ENCODE measurements around the gene DHTKD1.

The DHTKD1 gene, protein sequence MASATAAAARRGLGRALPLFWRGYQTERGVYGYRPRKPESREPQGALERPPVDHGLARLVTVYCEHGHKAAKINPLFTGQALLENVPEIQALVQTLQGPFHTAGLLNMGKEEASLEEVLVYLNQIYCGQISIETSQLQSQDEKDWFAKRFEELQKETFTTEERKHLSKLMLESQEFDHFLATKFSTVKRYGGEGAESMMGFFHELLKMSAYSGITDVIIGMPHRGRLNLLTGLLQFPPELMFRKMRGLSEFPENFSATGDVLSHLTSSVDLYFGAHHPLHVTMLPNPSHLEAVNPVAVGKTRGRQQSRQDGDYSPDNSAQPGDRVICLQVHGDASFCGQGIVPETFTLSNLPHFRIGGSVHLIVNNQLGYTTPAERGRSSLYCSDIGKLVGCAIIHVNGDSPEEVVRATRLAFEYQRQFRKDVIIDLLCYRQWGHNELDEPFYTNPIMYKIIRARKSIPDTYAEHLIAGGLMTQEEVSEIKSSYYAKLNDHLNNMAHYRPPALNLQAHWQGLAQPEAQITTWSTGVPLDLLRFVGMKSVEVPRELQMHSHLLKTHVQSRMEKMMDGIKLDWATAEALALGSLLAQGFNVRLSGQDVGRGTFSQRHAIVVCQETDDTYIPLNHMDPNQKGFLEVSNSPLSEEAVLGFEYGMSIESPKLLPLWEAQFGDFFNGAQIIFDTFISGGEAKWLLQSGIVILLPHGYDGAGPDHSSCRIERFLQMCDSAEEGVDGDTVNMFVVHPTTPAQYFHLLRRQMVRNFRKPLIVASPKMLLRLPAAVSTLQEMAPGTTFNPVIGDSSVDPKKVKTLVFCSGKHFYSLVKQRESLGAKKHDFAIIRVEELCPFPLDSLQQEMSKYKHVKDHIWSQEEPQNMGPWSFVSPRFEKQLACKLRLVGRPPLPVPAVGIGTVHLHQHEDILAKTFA

DNA sequence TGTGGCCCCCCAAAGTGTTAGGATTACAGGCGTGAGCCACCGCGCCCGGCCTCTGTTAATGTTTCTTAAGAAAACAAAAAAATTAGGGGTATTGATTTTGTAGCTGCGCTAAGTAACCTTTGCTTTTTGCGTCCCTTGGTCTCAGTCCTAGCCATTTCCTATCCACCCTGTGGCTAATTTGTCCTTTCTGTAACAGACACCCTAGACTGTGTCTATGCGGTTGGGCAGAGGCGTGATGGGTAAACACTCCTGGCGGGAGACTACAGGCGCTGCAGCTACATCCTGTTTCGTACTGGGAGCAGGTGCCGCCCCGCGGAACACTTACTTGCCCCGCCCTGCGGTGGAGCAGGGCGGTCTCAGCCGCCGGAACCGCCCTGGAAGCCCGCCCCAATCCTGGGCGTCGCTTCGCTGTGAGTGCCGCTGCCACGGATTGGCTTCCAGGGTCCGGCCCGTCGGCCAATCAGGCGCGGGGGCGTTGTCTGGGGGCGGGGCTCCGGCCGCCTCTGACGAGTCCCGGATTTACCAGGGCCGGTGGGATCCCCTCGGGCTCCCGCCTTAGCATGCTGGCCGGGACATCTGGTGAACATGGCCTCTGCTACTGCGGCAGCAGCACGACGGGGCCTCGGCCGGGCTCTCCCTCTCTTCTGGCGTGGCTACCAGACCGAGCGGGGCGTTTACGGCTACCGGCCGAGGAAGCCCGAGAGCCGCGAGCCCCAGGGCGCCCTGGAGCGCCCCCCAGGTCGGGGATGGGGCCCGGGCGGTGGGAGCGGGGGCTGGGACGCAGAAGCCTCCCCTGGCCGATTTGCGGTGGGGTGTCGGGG is at the start of gene DHTKD1:
Gene DHTKD1 (plus strand): TSS at position 506 of the 821 bp plus-strand sequence. CDS start 80 bp downstream, at position 586.
- peak; percentile 98 for DNase-seq (ENCODE audit: low read depth)

DNA sequence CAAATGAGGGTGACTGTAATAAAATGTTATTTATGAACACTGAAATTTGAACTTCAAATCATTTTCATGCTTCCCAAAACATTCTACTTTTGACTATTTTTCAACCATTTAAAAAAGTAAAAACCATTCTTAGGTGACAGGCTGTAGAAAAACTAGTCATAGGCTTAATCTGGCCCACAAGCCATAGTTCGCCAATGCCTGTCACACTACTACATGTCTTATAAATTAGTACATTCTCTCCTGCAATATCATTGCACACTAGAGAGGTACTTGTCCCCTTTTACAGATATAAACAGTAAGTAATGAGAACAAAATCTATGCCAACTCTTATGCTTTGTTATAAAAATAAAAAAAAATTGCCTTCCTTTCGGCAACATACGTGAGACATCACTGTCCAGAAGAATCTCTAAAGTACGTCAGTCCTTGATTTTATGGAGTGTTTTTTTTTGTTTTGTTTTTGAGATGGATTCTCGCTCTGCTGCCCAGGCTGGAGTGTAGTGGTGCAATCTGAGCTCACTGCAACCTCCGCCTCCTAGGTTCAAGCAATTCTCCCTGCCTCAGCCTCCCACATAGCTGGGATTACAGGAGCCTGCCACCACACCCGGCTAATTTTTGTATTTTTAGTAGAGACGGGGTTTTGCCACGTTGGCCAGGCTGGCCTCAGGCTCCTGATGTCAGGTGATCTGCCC is 49.3 kb upstream of the DHTKD1 start:
- DNase-seq (ENCODE audit: low read depth): no peak

DNA sequence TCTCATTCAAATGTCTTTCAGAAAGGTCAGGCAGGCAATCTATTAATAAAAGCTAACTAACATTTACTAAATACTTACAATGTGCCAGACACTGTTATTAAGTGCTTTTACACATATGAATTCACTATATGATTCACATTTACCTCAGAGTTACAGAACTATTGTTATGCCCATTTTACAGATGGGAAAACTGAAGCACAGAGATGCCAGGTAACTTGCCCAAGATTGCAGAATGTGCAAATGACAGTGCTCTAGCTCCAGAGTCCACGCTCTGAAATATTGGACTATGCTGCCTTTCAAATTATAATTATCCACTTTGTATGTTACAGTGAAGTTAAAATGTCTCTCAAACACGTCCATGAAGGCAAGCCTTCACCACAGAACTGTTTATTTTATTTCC is 48.2 kb upstream of the DHTKD1 start:
- DNase-seq (ENCODE audit: low read depth): no peak

GRCh38 chr10:12022580-12023257 is 46.0 kb upstream of the DHTKD1 start:
- DNase-seq (ENCODE audit: low read depth): no peak

- DNase-seq (ENCODE audit: low read depth): no peak
Measured at GRCh38 chr10:12025591-12025990, 43.2 kb upstream of the DHTKD1 start.

- no peak for DNase-seq (ENCODE audit: low read depth)
Measured at GRCh38 chr10:12027539-12027938, 41.2 kb upstream of the DHTKD1 start.

DNA sequence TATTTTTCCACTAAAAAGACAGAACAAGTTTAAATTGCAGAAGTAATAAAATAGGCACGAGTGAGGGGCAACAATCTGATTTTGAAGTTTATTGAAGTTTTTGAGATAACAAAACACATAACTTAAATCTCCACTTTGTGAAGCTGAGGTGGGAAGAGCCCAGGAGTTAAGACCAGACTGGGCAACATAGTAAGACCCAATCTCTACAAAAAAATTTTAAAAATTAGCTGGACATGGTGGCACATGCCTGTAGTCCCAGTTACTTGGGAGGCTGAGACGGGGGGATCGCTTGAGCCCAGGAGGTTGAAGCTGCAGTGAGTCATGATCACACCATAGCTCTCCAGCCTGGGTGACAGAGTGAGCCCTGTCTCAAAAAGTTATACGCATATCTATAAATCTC is 37.4 kb upstream of the DHTKD1 start:
- DNase-seq (ENCODE audit: low read depth): no peak

GRCh38 chr10:12036073-12036655 is 32.6 kb upstream of the DHTKD1 start:
- no peak for DNase-seq (ENCODE audit: low read depth)

DNA sequence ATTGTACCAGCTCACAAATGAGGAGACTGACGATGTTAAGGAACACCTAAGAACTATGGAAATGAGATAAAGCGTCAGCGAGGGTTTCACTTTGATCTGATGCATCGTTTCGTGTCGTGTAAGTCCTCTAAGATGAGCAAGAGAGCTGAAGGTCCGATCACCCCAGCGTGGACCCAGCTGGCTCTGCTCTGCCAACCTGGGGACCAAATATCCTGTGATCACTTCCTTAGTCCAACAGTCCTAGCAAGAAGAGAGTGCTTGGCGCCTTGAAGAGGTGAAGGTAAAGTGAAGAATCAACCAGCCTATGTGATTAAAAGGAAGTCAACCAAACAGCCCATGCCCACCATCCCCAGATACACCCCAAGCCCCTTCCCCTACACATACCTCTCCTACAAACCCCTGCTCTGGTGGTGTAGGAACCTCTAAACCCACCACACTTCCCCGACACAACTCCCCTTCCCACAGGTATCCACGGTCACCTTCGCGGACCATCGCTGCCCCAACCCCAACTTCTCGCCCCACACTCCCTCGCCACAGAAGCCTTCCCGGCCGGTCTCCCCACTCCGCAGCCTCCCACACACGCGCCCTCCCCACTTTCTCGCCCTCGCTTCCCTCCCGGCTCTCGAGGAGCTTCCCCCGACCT is 26.9 kb upstream of the DHTKD1 start:
- DNase-seq (ENCODE audit: low read depth): peak; percentile 43

DNA sequence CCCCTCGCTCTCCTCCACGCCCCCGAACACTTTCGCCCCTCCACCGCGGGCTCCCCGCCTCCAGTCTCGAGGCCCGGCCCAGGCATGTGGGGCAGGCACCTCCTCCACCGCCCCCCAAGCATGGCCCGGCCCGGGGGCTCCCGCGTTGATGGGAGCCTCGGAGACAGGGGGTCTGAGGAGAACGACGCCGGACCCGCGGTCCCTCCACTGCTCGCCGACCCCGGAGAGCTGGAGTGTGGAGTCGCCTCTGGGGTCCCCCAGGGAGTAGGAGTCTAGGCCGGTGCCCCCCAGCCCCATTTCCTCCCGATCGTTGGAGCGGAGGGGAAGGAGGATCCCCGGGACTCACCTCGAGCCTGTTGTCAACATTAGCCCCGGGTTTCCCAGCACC is 26.4 kb upstream of the DHTKD1 start:
- DNase-seq (ENCODE audit: low read depth): peak; percentile 29

DNA sequence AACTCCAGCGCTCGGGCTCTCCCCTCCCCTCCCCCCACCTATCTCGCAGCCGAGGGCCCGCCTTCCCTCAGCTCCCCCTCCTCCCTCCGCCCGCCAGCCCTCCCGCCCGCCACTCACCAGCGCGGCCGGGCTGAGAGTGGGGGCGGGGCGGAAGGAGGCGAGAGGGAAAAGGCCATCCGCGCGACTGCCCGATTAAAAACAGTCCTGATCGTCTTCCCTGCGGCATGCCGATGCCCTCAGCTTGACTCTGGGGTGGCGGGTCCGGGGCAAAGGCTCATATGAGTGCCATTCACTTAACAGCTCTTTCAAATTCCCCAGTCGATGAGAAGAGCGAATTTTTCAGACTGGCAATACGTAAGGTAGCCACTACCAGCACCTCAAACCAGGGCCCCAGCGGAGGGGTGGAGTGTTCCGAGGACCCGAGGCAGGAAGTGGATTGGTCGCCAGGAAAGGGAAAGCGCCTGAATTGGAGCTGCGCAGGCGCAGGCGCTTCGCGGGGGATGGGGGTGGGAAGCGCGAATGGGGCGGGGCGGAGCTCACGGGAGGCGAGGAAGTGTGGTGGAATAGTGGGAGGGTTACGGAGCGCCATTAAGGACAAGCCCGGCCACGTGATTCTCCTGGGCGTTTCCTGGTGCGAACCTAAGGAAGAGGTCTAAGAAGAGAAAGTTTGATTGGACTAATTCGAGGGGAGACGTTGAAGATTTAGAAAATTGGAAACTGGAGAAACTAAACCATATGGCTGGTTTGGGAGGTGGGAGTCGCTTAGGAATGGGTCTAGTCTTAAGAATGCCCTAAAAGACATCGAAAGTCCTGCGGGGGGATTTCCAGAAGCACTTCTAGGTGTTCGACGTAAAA is 25.7 kb upstream of the DHTKD1 start, which contains the start of gene UPF2:
Gene UPF2 (minus strand): TSS at position 13 of the 855 bp plus-strand sequence. CDS start 7,386 bp downstream, outside the sequence.
- DNase-seq (ENCODE audit: low read depth): peak; percentile 99

GRCh38 chr10:12045596-12045995 is 23.2 kb upstream of the DHTKD1 start:
- no peak for DNase-seq (ENCODE audit: low read depth)

- DNase-seq (ENCODE audit: low read depth): no peak
Measured at GRCh38 chr10:12048547-12048946, 20.2 kb upstream of the DHTKD1 start.

GRCh38 chr10:12050528-12050927 is 18.2 kb upstream of the DHTKD1 start:
- no peak for DNase-seq (ENCODE audit: low read depth)

GRCh38 chr10:12051241-12051640 is 17.5 kb upstream of the DHTKD1 start:
- DNase-seq (ENCODE audit: low read depth): no peak

GRCh38 chr10:12055732-12056131 is 13.0 kb upstream of the DHTKD1 start:
- DNase-seq (ENCODE audit: low read depth): no peak

DNA sequence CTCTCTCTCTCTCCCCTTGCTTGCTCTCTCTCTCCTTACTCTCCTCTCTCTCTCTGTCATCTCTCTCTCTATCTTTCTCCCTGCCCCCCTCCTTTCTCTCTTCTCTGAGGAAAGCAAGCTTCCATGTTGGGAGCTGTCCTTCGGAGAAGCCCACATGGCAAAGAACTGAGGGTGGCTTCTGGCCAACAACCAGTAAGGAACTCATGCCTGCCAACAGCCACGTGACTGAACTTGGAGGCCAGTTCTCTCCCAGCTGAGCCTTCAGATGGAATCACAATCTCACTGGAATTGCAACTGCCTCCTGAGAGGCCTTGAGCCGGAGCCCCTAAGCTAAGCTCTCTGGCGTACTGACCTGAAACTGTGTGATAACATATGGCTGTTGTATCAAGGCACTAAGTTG is 12.0 kb upstream of the DHTKD1 start:
- DNase-seq (ENCODE audit: low read depth): no peak

DNA sequence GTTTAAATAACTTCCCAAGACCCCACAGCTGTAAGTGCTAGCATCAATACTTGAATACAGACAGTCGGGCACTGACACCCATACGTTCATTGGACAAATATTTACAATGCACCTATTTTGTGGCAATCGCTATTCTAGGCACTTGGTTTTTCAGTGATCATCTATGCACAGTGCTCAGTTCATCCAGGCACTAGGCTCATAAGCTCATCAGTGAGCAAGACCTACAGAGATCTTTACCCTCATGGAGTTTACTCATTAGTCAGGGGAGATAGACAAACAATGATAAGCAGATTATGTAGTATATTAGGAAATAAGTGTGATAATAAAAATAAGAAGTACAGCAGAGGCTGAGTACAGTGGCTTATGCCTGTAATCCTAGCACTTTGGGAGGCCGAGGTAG is 7.6 kb upstream of the DHTKD1 start:
- no peak for DNase-seq (ENCODE audit: low read depth)
